ENCODE results near the gene SORCS2. TPM values are rescaled to one million over a fixed set of nuclear protein-coding genes. Genes with fewer than 3 reads are reported as not detected.

SORCS2 gene
- total and polyA plus RNA-seq, 4 donors, result 2.2 to 7.7 (median 2.5) TPM

DNA sequence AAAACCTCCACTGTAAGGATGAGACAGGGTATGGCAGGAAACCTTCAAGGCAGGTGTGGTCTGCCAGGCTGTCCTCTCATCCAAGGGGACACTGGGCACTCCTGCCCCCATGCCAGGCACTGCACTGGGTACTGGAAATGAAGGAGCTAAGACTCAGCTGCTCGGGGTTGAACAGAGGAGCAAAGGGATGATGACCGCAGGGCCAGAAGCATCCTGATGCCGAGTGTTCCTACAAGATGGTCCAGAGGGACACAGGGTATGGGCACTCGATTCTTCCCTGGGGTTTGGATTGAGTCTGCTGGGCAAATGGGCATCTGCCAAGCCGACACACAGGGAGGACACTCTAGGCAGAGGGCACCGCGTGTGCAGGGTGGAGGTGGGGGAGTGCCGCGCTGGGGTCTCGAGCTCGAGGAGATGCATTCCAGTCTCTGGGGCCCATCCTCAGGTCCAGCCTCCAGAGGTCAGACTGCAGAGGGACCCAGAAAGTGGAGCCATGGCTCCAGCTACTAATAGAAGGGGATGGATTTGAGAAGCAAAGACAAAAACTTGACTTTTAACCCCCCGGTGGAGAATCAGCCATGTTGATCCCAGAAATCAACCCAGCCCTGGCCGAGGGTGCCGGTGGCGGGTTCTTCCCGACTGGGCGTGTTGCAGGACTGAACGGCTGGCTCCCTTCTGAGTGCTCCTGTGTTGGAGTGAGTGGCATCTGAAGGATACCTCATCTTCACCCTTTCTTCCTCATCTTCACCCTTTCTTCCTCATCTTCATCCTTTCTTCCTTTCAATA, 500.3 kb downstream of the SORCS2 start:
- ATAC-seq (ENCODE audit: insufficient read depth, low FRiP score) (no peak), DNase-seq (no peak)
- H3K9ac ChIP-seq (ENCODE audit: insufficient read depth in 1 of 2, low read length in 2 of 2), result no peak overlapping the region
- 91 to 93% methylated on average over 18 of the region's 18 CpGs for WGBS, 2 donors
- TF ChIP-seq CTCF (IDR thresholded peaks at IDR 0.05; ENCODE audit: control extremely low read depth, extremely low read depth), result no peak
- H3K4me3 ChIP-seq, result no peak overlapping the region
- H3K36me3 ChIP-seq (ENCODE audit: control insufficient read depth in 4 of 4, insufficient read depth in 4 of 4, low read length in 4 of 4), result no peaks in the 10 kb centered on the region
- no peaks in the 10 kb centered on the region for H3K9me3 ChIP-seq (ENCODE audit: control insufficient read depth in 4 of 4, insufficient read depth in 3 of 4, low read length in 3 of 4)
- H3K27ac ChIP-seq (ENCODE audit: low read depth in 1 of 2, low read length in 1 of 2), result no peak overlapping the region
- no peaks in the 10 kb centered on the region for H3K27me3 ChIP-seq (ENCODE audit: control insufficient read depth in 3 of 3, insufficient read depth in 3 of 3, low read length in 2 of 3)
- H3K4me1 ChIP-seq (ENCODE audit: control insufficient read depth in 5 of 5, insufficient read depth in 5 of 5, low read length in 5 of 5), result no peaks in the 10 kb centered on the region

- no peak for DNase-seq
- Histone ChIP-seq H3K9me3 (ENCODE audit: control insufficient read depth in 4 of 4, insufficient read depth in 3 of 4, low read length in 3 of 4) (no peaks in the 10 kb centered on the region), H3K27me3 (ENCODE audit: control insufficient read depth in 3 of 3, insufficient read depth in 3 of 3, low read length in 2 of 3) (no peaks in the 10 kb centered on the region), H3K9ac (ENCODE audit: insufficient read depth in 1 of 2, low read length in 2 of 2) (no peak overlapping the region), H3K36me3 (ENCODE audit: control insufficient read depth in 4 of 4, insufficient read depth in 4 of 4, low read length in 4 of 4) (no peaks in the 10 kb centered on the region), H3K4me1 (ENCODE audit: control insufficient read depth in 5 of 5, insufficient read depth in 5 of 5, low read length in 5 of 5) (no peaks in the 10 kb centered on the region), H3K27ac (ENCODE audit: low read depth in 1 of 2, low read length in 1 of 2) (no peak overlapping the region), H3K4me3 (no peak overlapping the region)
- ATAC-seq (ENCODE audit: insufficient read depth, low FRiP score), result no peak
- TF ChIP-seq CTCF (IDR thresholded peaks at IDR 0.05; ENCODE audit: control extremely low read depth, extremely low read depth), result no peak
- WGBS, 2 donors, result 81 to 87% methylated on average over 6 of the region's 6 CpGs
Observed at GRCh38 chr4:7693237-7693608, 500.9 kb downstream of the SORCS2 start.

DNA sequence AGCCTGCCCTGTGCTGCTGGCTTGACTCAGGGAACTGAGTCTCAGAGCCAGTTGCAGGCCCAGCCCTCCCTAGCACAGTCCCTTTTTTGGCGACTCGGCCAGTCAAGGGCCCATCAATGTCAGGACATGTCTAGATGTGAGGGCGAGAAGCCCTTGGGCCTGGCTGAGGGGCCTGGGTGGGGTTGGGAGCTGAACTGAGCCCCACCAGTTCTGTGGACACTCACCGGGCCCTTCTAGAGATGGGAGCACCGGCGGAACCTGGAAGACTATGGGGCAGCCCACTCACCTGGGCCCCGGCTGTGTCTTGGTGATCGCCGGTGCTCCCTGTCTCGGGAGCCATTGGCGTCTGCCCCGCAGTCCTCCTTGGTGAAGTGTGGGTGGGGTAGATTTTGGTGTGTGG, 501.4 kb downstream of the SORCS2 start:
- 90 to 98% methylated on average over 12 of the region's 12 CpGs for WGBS, 2 donors
- no peaks in the 10 kb centered on the region for H3K9me3 ChIP-seq (ENCODE audit: control insufficient read depth in 4 of 4, insufficient read depth in 3 of 4, low read length in 3 of 4)
- H3K27me3 ChIP-seq (ENCODE audit: control insufficient read depth in 3 of 3, insufficient read depth in 3 of 3, low read length in 2 of 3), result no peaks in the 10 kb centered on the region
- no peak for TF ChIP-seq CTCF (IDR thresholded peaks at IDR 0.05; ENCODE audit: control extremely low read depth, extremely low read depth)
- DNase-seq, result no peak
- no peak overlapping the region for H3K9ac ChIP-seq (ENCODE audit: insufficient read depth in 1 of 2, low read length in 2 of 2)
- H3K27ac ChIP-seq (ENCODE audit: low read depth in 1 of 2, low read length in 1 of 2), result no peak overlapping the region
- ATAC-seq (ENCODE audit: insufficient read depth, low FRiP score), result no peak
- H3K4me3 ChIP-seq, result no peak overlapping the region
- H3K36me3 ChIP-seq (ENCODE audit: control insufficient read depth in 4 of 4, insufficient read depth in 4 of 4, low read length in 4 of 4), result no peaks in the 10 kb centered on the region
- H3K4me1 ChIP-seq (ENCODE audit: control insufficient read depth in 5 of 5, insufficient read depth in 5 of 5, low read length in 5 of 5), result no peaks in the 10 kb centered on the region

DNA sequence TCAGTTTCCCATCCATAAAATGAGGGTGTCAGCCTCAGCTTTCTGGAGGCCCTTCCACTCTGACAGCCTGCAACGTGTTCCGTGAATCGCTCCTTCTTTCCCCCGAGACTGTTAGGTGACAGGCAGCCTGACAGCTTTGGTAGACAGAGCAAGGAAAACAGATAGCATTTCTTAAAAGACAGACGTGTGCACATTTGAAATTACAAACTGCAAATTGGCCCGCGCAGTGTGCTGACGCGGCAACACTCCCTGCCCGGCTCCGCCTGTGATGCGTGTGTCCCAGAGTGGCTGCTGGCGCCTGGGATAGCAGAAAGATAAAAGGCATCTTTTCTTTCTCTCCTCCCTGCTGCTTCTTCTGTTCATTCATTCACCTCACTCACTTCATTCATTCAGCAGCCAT, 502.0 kb downstream of the SORCS2 start:
- H3K9me3 ChIP-seq (ENCODE audit: control insufficient read depth in 4 of 4, insufficient read depth in 3 of 4, low read length in 3 of 4), result no peaks in the 10 kb centered on the region
- 80 to 88% methylated on average over 13 of the region's 13 CpGs for WGBS, 2 donors

More for the DNA sequence above, 502.0 kb downstream of the SORCS2 start:
- Histone ChIP-seq H3K36me3 (ENCODE audit: control insufficient read depth in 4 of 4, insufficient read depth in 4 of 4, low read length in 4 of 4) (no peaks in the 10 kb centered on the region), H3K4me1 (ENCODE audit: control insufficient read depth in 5 of 5, insufficient read depth in 5 of 5, low read length in 5 of 5) (no peaks in the 10 kb centered on the region), H3K4me3 (no peak overlapping the region), H3K9ac (ENCODE audit: insufficient read depth in 1 of 2, low read length in 2 of 2) (no peak overlapping the region), H3K27ac (ENCODE audit: low read depth in 1 of 2, low read length in 1 of 2) (no peak overlapping the region), H3K27me3 (ENCODE audit: control insufficient read depth in 3 of 3, insufficient read depth in 3 of 3, low read length in 2 of 3) (no peaks in the 10 kb centered on the region)
- TF ChIP-seq CTCF (IDR thresholded peaks at IDR 0.05; ENCODE audit: control extremely low read depth, extremely low read depth), result no peak
- ATAC-seq (ENCODE audit: insufficient read depth, low FRiP score) (no peak), DNase-seq (no peak)
